IMR-90 (cell line): ENCODE measurements around the gene EFCC1. TPM values are rescaled to one million over a fixed set of nuclear protein-coding genes. Genes with fewer than 3 reads are reported as not detected.

Source experiments
- ATAC-seq: fragments of 200-7000 bp; cut with Tn5 transposase; 2 replicates; pipeline ENCODE4 v1.9.1; 2020; ENCODE audit warnings: low read depth, mild to moderate bottlenecking, moderate library complexity
- BruUV-seq: library from RNA; stranded (reverse); fragments of 400-500 nt; replicated peaks from 2 replicates; lab custom pipeline; 2021; lab: Mats Ljungman, UMichigan
- CTCF ChIA-PET: fragments of 300-600 bp; formaldehyde crosslinking; extraction: SDS; loops from one replicate; lab custom pipeline; 2021; ENCODE audit warnings: antibody characterized with exemption; lab: Yijun Ruan, JAX
- POLR2A ChIA-PET: fragments of 300-600 bp; sonication (Branson Sonifier 250); formaldehyde crosslinking; loops from one replicate; lab custom pipeline; 2022; ENCODE audit warnings: antibody characterized with exemption; ENCODE audit not compliant: unreplicated experiment; lab: Charles Lee
- DNase-seq: peaks from one replicate; pipeline ENCODE4 v3.0.0; 2013
- H2AFZ ChIP-seq: replicated peaks from 2 replicates; pipeline ENCODE3; 2013; ENCODE audit warnings: low read length, mild to moderate bottlenecking; ENCODE audit not compliant: poor library complexity
- H2AK5ac ChIP-seq: 2 replicates; pipeline ENCODE4 v1.6.1; 2013; ENCODE audit warnings: low read depth, low read length, inconsistent platforms
- H2AK9ac ChIP-seq: replicated peaks from 2 replicates; pipeline ENCODE3; 2013; ENCODE audit warnings: mild to moderate bottlenecking, low read depth, low read length, moderate library complexity; ENCODE audit not compliant: poor library complexity
- H2BK120ac ChIP-seq: 2 replicates; pipeline ENCODE4 v1.6.1; 2013; ENCODE audit warnings: low read depth, low read length, inconsistent platforms
- H2BK15ac ChIP-seq: 3 replicates; pipeline ENCODE4 v1.6.1; 2013; ENCODE audit warnings: low read depth, low read length, inconsistent platforms
- H2BK20ac ChIP-seq: 2 replicates; pipeline ENCODE4 v1.6.1; 2013; ENCODE audit warnings: low read depth, mild to moderate bottlenecking, inconsistent platforms, low read length, moderate library complexity
- H2BK5ac ChIP-seq: 2 replicates; pipeline ENCODE4 v1.6.1; 2013; ENCODE audit warnings: mild to moderate bottlenecking, low read depth, low read length, inconsistent platforms; ENCODE audit not compliant: poor library complexity, severe bottlenecking
- H3K14ac ChIP-seq: replicated peaks from 2 replicates; pipeline ENCODE4 v1.6.1; 2013; ENCODE audit warnings: low read depth, low read length, inconsistent platforms
- H3K18ac ChIP-seq: 2 replicates; pipeline ENCODE4 v1.6.1; 2013; ENCODE audit warnings: low read depth, low read length, control low read depth
- H3K23ac ChIP-seq: 2 replicates; pipeline ENCODE4 v1.6.1; 2013; ENCODE audit warnings: low read depth, low read length, inconsistent platforms
- H3K27ac ChIP-seq: 2 replicates; pipeline ENCODE4 v1.5.1; 2013; ENCODE audit warnings: mild to moderate bottlenecking, control low read depth, low read length; ENCODE audit not compliant: insufficient read depth
- H3K27me3 ChIP-seq: 2 replicates; pipeline ENCODE4 v1.6.1; 2013; ENCODE audit warnings: low read length; ENCODE audit not compliant: control insufficient read depth, insufficient read depth
- H3K36me3 ChIP-seq: 2 replicates; pipeline ENCODE4 v1.6.1; 2013; ENCODE audit warnings: low read length, mixed read lengths; ENCODE audit not compliant: control insufficient read depth, insufficient read depth
- H3K4ac ChIP-seq: 2 replicates; pipeline ENCODE4 v1.6.1; 2013; ENCODE audit warnings: low read depth, low read length, inconsistent platforms
- H3K4me1 ChIP-seq: 2 replicates; pipeline ENCODE4 v1.6.1; 2013; ENCODE audit warnings: low read length, mixed read lengths; ENCODE audit not compliant: control insufficient read depth, insufficient read depth
- H3K4me2 ChIP-seq: 2 replicates; pipeline ENCODE4 v1.6.1; 2013; ENCODE audit warnings: low read depth, mild to moderate bottlenecking, control low read depth, low read length, moderate library complexity
- H3K4me3 ChIP-seq: 2 replicates; pipeline ENCODE4 v1.5.1; 2013; ENCODE audit warnings: low read depth, mild to moderate bottlenecking, control low read depth, low read length, moderate library complexity; ENCODE audit not compliant: insufficient read depth
- H3K56ac ChIP-seq: 2 replicates; pipeline ENCODE4 v1.6.1; 2013; ENCODE audit warnings: low read length, inconsistent platforms; ENCODE audit not compliant: insufficient read depth; ENCODE audit errors: extremely low read depth
- H3K79me1 ChIP-seq, 2 experiments: 2 replicates each; pipeline ENCODE4 v1.6.1; 2013; ENCODE audit warnings: low read length in 2 of 2, inconsistent platforms in 1 of 2, low read depth in 1 of 2
- H3K9ac ChIP-seq: 2 replicates; pipeline ENCODE4 v1.6.1; 2013; ENCODE audit warnings: low read depth, low read length, control low read depth
- H3K9me1 ChIP-seq: 2 replicates; pipeline ENCODE4 v1.6.1; 2013; ENCODE audit warnings: low read length, inconsistent platforms; ENCODE audit not compliant: insufficient read depth
- H3K9me3 ChIP-seq: 2 replicates; pipeline ENCODE4 v1.6.1; 2013; ENCODE audit warnings: low read length; ENCODE audit not compliant: control insufficient read depth, insufficient read depth
- H4K20me1 ChIP-seq: 2 replicates; pipeline ENCODE4 v1.6.1; 2013; ENCODE audit warnings: low read length, inconsistent platforms; ENCODE audit not compliant: insufficient read depth
- H4K5ac ChIP-seq: 2 replicates; pipeline ENCODE4 v1.6.1; 2013; ENCODE audit warnings: mild to moderate bottlenecking, low read depth, low read length, control low read depth
- H4K8ac ChIP-seq, 2 experiments: 2 replicates each; pipeline ENCODE4 v1.6.1; 2013; ENCODE audit warnings: low read depth in 2 of 2, low read length in 2 of 2, control low read depth in 1 of 2, inconsistent platforms in 1 of 2
- H4K91ac ChIP-seq: 2 replicates; pipeline ENCODE4 v1.6.1; 2013; ENCODE audit warnings: low read depth, low read length, inconsistent platforms; ENCODE audit not compliant: insufficient read depth
- BHLHE40 ChIP-seq: fragments of 150-350 bp; IDR thresholded peaks from 2 replicates; pipeline ENCODE4 v1.6.1; 2016; ENCODE audit warnings: mild to moderate bottlenecking, low read depth, low read length
- FOS ChIP-seq: fragments of 150-350 bp; IDR thresholded peaks from 2 replicates; pipeline ENCODE4 v1.6.1; 2016; ENCODE audit warnings: low read depth, low read length
- RAD21 ChIP-seq: IDR thresholded peaks from 2 replicates; pipeline ENCODE4 v1.6.1; 2012; ENCODE audit warnings: low read length, improper control_type of control experiment
- RCOR1 ChIP-seq: IDR thresholded peaks from 2 replicates; pipeline ENCODE4 v1.6.1; 2012; ENCODE audit warnings: mild to moderate bottlenecking, low read length, improper control_type of control experiment; ENCODE audit not compliant: insufficient replicate concordance
- WGBS, 2 experiments: methylation state at CpG; one replicate each; pipeline versions ENCODE4 v1.1.5 to v1.1.7; 2013; ENCODE audit warnings: missing lambda C conversion rate in 2 of 2; ENCODE audit not compliant: insufficient read length in 1 of 2; ENCODE audit errors: extremely low coverage in 2 of 2; 5-methylcytosine and 5-hydroxymethylcytosine counted together
- dilution Hi-C: fragments of 300-500 bp; cut with HindIII; formaldehyde crosslinking; loops from one replicate; pipeline ENCODE4 v1.14.3; 2018; ENCODE audit warnings: low sequenced_read_pairs; ENCODE audit not compliant: unreplicated experiment
- in situ Hi-C: fragments of 300-500 bp; cut with MboI; formaldehyde crosslinking; loops from 3 replicates; pipeline ENCODE4 v1.14.3; 2019; ENCODE audit warnings: low sequenced_read_pairs, inconsistent platforms, mixed read lengths
- intact Hi-C: fragments of 100-400 bp; cut with micrococcal nuclease; formaldehyde crosslinking; loops from 2 replicates; pipeline ENCODE4 v1.10.0; 2022
- polyA plus RNA-seq, 3 experiments: library from polyadenylated mRNA; depleted of rRNA; stranded (reverse); fragments of >200 nt; gene quantifications; 2 replicates each; pipeline ENCODE4 v1.2.3, GENCODE V29; 2012; ENCODE audit warnings: low replicate concordance in 1 of 3
- total RNA-seq: library from RNA; depleted of rRNA; stranded (reverse); fragments of >200 nt; gene quantifications from 2 replicates; pipeline ENCODE4 v1.2.3, GENCODE V29; 2012
- TF ChIP-seq, protein P1 (sequence below): fragments of 150-350 bp; IDR thresholded peaks from 2 replicates; pipeline ENCODE4 v1.6.1; 2016; ENCODE audit warnings: low read depth, mild to moderate bottlenecking, low read length, moderate library complexity, borderline replicate concordance

EFCC1 gene
- total and polyA plus RNA-seq, 2 of the 4 experiments (the other 2 are of a cell fraction) = not detected

GRCh38 chr3:129038121-129038855 lies 37.2 kb downstream of the EFCC1 start:
- H2BK15ac ChIP-seq = no peak overlapping the region
- no peaks in the 10 kb centered on the region for H3K79me1 ChIP-seq
- no peak overlapping the region for H2BK5ac ChIP-seq
- WGBS, 2 experiments = 25% methylated on average over 2 of the region's 10 CpGs; no CpG with 5 or more reads in 1 of the 2 experiments
- no peak overlapping the region for H3K4me2 ChIP-seq
- no peak overlapping the region for H2AFZ ChIP-seq
- H3K9me1 ChIP-seq = no peaks in the 10 kb centered on the region
- H3K23ac ChIP-seq = no peak overlapping the region
- H2AK9ac ChIP-seq = no peak overlapping the region
- intact Hi-C loops = no loop called here
- H2BK120ac ChIP-seq = no peak overlapping the region
- H3K14ac ChIP-seq = no peak overlapping the region
- no peak overlapping the region for H2BK20ac ChIP-seq
- peaks cover 2% of the 10 kb centered on the region; the same call in 1 of the 2 replicates for H3K4me1 ChIP-seq
- H3K9me3 ChIP-seq = peaks cover 2% of the 10 kb centered on the region; the same call in 1 of the 2 replicates
- no peaks in the 10 kb centered on the region for H3K36me3 ChIP-seq
- no peak overlapping the region for H2AK5ac ChIP-seq
- H3K4me3 ChIP-seq = no peak overlapping the region
- H3K56ac ChIP-seq = no peak overlapping the region
- H3K18ac ChIP-seq = no peak overlapping the region
- no peak for ATAC-seq
- H4K91ac ChIP-seq = no peak overlapping the region
- peaks cover 44% of the 10 kb centered on the region for H3K27me3 ChIP-seq
- dilution Hi-C loops = no loop called here
- in situ Hi-C loops = no loop called here
- no peak overlapping the region for H3K27ac ChIP-seq
- BruUV-seq = no TSS peak
- no peak overlapping the region for H3K4ac ChIP-seq
- H3K9ac ChIP-seq = no peak overlapping the region
- CTCF ChIA-PET = no interaction called here
- POLR2A ChIA-PET = no interaction called here
- no peak overlapping the region for H4K8ac ChIP-seq
- no peak for DNase-seq
- TF ChIP-seq BHLHE40 (no peak), RAD21 (no peak), RCOR1 (no peak), FOS (no peak)
- TF ChIP-seq, protein P1, sequence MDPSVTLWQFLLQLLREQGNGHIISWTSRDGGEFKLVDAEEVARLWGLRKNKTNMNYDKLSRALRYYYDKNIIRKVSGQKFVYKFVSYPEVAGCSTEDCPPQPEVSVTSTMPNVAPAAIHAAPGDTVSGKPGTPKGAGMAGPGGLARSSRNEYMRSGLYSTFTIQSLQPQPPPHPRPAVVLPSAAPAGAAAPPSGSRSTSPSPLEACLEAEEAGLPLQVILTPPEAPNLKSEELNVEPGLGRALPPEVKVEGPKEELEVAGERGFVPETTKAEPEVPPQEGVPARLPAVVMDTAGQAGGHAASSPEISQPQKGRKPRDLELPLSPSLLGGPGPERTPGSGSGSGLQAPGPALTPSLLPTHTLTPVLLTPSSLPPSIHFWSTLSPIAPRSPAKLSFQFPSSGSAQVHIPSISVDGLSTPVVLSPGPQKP = no peak
- no peak overlapping the region for H4K5ac ChIP-seq
- peaks cover 5% of the 10 kb centered on the region; the same call in 1 of the 2 replicates for H4K20me1 ChIP-seq
